Activated T-cell treated with anti-CD3 and anti-CD28 coated beads for 48 hours (primary cell): ENCODE measurements around the gene STOX2.

Experiments used
- DNase-seq: peaks from one replicate; pipeline ENCODE4 v3.0.0-alpha.2; 2020; ENCODE audit warnings: low read depth

STOX2 gene

DNA sequence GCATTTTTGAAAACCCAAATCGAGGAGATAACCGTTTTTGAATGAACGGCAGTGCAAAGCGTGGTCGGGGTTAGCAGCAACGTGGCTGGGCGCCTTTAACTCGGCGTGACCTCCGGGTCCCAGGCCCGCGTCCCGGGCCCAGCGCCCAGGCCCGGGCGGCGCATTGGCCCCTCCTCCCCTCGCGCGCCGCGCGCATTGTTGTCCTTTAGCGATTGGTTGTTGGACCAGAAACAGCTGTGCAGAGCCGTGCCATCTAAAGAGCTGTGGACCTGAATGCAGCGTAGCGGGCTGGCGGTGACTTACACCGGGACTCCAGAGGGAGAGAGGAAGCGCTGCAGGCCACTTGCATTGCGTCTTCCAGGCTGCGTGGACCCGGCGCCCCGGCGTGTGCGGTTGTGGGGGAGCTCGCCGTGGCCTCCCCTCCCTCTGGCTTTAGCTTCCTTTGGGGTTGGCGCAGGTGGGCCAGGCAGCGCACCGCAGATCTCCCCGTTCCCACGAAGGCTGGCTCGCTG lies at the start of gene STOX2:
TSS of gene STOX2 (plus strand) at position 227 of the 512 bp plus-strand sequence. CDS start 1,484 bp downstream, outside the sequence.
- no peak for DNase-seq

DNA sequence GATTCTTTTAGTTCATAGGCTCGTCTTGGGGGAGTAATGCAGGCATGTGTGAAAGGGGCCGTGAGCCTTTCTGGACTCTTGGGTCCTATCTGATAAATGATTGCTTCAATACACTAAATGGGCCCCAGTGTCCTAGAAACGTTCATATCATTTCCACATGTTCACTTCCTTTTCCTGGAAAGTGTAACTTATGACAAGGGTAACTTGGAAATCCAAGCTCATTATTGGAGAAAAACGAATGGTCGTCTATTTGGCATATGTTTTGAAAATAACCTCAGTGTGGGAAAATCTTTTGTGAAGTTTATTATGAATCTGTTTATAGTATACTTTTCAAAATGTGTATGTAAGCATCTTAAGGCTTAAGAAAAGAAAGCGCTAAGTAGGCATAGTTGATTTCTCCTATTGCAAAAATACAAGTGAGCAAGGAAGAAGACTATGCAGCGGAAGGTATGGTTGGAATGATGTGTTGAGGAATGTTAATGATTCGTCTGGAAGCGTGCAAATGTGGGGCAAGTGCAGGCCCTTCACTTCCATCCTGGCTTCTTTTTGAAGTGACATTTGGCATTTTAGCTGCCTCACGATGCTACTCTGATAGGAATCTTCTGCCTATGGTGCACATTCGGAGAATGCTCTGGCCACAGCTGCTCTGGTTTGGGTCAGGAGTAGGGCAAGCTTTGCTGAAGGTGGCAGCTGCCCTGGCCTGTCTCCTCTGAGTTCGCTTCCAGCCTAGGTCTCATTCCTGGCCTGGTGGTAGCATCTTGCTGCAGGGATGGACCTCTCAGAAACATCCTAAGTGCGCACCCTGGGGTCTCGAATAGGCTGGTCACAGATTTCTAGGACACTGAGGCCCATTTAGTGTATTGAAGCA lies 49.5 kb upstream of the STOX2 start:
- no peak for DNase-seq

DNA sequence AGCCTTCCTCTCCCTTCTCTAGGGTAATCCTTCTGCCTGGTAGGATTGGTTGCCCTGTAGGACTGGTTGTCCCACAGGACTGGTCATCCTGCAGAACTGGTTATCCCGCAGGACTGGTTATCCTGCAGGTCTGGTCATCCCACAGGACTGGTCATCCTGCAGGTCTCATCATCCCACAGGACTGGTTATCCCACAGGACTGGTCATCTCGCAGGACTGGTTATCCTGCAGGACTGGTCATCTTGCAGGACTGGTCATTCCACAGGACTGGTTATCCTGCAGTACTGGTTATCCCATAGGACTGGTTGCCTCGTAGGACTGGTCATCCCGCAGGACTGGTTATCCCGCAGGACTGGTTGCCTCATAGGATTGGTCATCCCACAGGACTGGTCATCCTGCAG lies 48.1 kb upstream of the STOX2 start:
- no peak for DNase-seq

GRCh38 chr4:183858011-183858615 lies 47.0 kb upstream of the STOX2 start:
- DNase-seq, result no peak

- DNase-seq, result no peak
Observed at GRCh38 chr4:183860119-183860518, 45.0 kb upstream of the STOX2 start.

GRCh38 chr4:183860731-183861130 lies 44.4 kb upstream of the STOX2 start:
- no peak for DNase-seq

- no peak for DNase-seq
Observed at GRCh38 chr4:183861426-183861825, 43.7 kb upstream of the STOX2 start.

DNA sequence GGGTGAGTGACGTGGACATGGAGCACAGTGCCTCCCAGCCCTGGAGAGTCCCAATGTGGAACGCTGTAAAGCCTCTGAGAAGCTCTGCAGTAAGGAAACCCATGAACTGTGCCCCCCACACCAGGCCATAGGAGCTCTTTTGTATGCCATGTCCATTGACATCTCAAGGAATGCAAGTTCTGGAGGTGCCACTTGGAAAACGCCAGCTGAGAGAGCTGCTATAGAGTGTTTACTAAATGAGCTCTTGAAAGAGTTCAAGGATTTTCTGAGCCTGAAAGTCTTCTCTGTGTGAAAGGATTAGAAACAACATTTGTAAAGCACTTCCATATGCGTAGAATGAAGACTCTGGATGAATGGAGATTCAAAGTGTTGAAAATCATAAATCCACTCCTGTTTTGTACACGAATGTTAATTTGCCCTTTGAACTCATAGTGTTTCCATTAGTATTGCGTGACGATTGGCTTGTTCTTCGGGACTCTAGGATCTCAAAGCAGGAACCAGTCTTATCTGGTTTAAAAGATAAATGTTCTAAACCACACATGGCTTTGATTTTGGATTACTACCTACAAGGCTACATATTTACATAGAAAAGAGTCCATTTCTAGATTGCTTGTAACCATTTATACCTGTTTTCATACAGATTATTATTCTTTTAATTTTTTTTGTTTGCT lies 41.8 kb upstream of the STOX2 start:
- no peak for DNase-seq

DNA sequence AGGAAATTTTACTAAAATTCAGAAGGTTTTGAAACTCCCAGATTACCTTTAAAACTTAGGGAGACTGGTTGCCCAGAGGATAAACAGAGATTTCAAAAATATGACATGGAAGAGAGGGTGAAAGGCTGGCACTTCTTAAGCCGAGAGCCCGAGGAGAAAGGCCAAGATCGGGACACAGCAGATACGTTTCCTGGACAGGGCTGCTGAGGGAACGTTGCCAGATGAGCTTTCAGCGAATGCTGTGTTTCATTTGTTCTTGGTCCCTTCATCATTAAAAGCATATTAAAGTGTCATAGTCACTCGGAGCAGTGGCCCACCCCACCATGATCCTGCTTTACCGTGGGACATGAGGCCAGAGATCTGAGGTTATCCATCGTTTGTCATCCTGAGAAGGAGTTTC lies 37.9 kb upstream of the STOX2 start:
- DNase-seq, result no peak

DNA sequence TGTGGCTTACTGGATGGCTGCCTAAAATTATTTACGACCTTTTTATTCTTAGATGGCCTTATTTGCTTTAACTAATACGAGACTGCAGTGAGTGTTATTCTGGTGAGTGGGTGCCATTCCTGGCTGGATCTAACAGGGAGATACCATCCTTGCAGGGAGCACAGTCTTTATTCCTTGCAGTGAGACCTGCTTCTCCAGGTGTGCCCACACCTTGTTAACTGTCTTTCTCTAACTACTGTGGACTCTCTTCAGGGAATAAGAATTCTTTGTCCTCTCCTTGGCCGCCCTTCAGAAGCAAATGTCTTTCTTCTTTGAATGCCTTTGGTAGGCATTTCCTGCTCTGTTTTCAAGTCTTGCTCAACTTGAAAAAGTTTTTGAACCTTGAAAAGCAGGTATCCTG lies 34.1 kb upstream of the STOX2 start:
- no peak for DNase-seq

- DNase-seq, result no peak
Observed at GRCh38 chr4:183871581-183871980, 33.5 kb upstream of the STOX2 start.

- DNase-seq, result no peak
Observed at GRCh38 chr4:183872531-183872930, 32.6 kb upstream of the STOX2 start.

GRCh38 chr4:183873409-183874185 lies 31.5 kb upstream of the STOX2 start:
- no peak for DNase-seq

DNA sequence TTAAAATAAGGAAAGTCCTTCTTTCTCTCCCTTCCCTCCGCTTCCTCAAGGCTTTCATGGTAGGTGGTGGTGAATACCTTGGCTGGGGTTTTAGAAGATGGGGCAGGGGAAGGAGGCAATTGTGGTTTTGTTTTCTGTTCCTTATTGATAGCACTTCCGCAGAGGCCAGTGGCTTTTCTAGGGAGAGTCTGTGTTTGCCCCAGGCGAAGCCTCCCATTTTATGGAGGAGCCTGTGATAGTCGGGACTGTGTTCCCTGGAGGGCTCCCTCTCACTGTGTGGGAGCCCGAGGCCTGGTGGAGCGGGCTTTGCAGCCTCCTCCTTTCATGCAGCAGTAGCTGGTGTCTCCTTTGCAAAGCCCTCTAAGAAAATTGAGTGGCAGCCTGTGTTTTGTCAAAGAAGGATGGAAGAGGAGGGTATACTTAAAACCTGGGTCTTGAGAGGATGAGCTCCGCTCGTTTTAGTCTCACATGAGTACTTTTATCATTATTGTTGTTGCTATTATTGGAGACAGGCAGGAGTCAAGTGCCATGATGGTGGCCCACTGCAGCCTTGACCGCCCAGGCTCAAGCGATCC lies 29.8 kb upstream of the STOX2 start:
- DNase-seq, result no peak

DNA sequence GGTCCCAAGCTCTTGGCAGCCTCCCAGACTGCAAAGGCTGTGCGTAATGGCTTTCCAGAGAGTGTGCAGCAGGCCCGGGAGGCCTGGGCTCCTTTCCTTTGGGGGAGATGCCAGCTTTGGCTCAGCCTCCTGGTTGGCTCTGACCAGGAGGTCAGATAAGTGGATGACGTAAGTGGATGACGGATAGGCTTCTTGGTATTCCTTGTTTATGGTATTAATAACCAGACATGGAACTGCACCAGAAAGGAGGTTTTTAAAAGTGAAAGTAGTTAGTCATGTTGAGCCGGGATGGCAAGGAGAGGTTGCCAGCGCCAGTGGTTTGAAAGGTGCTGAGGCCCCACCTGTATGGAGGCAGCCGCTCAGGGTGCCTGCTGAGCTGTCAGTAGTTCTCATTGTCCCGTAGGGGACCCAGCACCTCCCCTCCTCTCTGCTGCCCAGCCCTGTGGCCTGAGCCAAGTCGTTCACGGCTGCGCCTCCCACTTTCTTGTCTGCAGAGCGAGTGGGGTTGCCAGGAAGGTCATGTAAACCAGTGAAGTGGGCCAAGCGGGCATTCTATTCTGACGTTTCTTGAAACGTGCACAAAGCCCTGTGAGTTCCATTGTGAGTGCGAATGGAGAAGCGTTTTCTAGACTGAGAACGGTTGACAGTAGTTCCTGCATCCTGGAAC lies 28.7 kb upstream of the STOX2 start:
- no peak for DNase-seq

DNA sequence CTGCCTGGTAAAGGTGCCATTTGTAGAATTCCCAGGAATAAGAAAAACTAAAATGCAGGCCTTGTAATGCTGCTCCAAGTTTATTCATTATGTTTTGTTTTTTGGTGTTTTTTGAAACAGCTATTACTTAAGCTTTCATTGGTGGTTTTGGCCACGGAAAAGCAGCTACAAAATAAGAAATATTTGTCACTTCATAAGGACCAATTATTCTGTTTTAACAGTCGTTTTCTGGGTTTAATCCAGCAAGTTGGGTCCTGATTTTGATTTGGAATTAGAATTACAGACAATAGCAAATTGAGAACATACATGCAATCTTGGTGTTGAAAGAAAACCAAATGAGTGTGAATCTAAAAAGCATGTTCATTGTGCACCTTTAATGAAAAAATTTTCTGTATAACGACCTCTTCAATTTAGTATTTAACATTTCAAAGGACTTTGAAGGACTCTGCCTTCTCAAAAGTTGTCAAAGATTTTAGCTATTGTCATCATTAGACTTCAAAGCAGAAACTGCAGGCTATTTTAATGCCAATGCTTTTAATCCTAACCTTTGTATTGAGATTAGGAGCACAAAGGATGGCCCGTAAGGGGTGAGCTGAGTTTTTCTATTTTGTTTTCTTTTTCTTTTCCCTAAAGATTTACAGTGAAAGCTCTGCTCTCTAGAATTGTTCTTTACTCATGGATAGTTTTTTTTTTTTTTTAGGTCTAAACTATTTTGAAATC lies 26.7 kb upstream of the STOX2 start:
- DNase-seq, result no peak

DNA sequence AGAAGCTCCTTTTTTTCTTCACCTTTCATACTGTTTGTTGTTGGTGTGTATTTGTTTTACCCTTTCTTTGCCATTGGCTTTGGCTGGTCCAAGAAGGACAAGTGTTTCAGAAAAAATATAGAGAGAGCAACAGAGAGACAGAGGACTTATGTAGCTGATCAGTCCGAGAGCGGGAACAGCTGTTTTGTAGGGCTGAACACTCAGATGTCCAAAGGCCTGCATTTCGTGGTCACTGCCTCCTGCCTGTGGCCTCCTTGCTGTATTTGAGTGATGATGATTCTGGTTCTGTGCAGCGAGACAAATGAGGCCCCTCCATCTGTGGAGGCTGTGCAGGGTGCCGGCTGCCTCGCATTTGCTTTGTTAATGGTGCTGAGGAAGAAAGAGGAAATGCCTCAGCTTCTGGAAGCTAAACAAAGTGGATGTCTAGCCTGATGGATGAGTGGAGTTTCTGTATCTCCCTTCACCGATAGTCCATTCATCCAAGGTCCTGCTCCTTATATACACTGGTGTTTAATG lies 19.8 kb upstream of the STOX2 start:
- no peak for DNase-seq

DNA sequence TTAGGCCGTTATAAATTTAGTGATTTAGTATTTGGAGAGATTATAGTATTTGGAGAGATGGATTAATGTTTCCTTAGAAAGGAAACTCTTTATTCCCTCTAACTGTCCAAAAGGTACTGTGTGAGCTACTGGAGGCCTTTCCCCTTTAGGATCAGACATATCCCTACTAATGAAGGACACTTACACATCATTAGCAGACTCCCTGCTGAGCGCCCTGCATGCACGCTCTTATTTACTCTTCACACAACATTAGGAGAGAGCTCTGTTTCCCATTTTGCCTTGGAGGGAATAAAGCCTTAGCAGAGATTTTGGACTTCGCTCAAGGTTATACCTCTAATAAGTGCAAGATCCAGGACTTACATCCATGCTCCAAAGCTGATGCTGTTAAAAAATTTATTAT lies 17.8 kb upstream of the STOX2 start:
- no peak for DNase-seq

- no peak for DNase-seq
Observed at GRCh38 chr4:183888564-183888963, 16.5 kb upstream of the STOX2 start.

- no peak for DNase-seq
Observed at GRCh38 chr4:183889190-183889589, 15.9 kb upstream of the STOX2 start.
